Liver (tissue), 9 donors: ENCODE measurements around the gene C5. TPM values are rescaled to one million over a fixed set of nuclear protein-coding genes. Genes with fewer than 3 reads are reported as not detected.

ENCODE experiments used
- DNase-seq: peaks from one replicate; pipeline ENCODE4 v3.0.0-alpha.2; 2017; ENCODE audit warnings: low spot score
- H3K27ac ChIP-seq, 2 donors: one replicate each; pipeline ENCODE4 v1.7.0; 2013; ENCODE audit warnings: inconsistent platforms in 2 of 2, low read length in 2 of 2, control low read depth in 1 of 2, low read depth in 1 of 2, mild to moderate bottlenecking in 1 of 2
- H3K27me3 ChIP-seq, 4 donors: one replicate each; pipeline versions ENCODE4 v1.6.1 to v1.7.0; 2013; ENCODE audit warnings: low read length in 3 of 4, inconsistent platforms in 1 of 4, mild to moderate bottlenecking in 1 of 4, moderate library complexity in 1 of 4; ENCODE audit not compliant: control insufficient read depth in 4 of 4, insufficient read depth in 4 of 4
- H3K36me3 ChIP-seq, 4 donors: one replicate each; pipeline versions ENCODE4 v1.6.1 to v1.7.0; 2013; ENCODE audit warnings: low read length in 3 of 4, mild to moderate bottlenecking in 3 of 4, low read depth in 1 of 4, moderate library complexity in 1 of 4; ENCODE audit not compliant: control insufficient read depth in 4 of 4, insufficient read depth in 3 of 4
- H3K4me1 ChIP-seq, 4 donors: one replicate each; pipeline versions ENCODE4 v1.6.1 to v1.7.0; 2013; ENCODE audit warnings: low read length in 3 of 4, mild to moderate bottlenecking in 3 of 4, moderate library complexity in 1 of 4; ENCODE audit not compliant: control insufficient read depth in 4 of 4, insufficient read depth in 4 of 4
- H3K4me3 ChIP-seq, 3 donors: one replicate each; pipeline versions ENCODE4 v1.6.1 to v1.7.0; 2013; ENCODE audit warnings: low read length in 3 of 3, control low read depth in 1 of 3, low read depth in 1 of 3, mild to moderate bottlenecking in 1 of 3
- H3K9ac ChIP-seq, 2 donors: one replicate each; pipeline ENCODE4 v1.7.0; 2013; ENCODE audit warnings: low read length in 2 of 2, mild to moderate bottlenecking in 2 of 2, moderate library complexity in 2 of 2, control low read depth in 1 of 2, low read depth in 1 of 2
- H3K9me3 ChIP-seq, 4 donors: one replicate each; pipeline versions ENCODE4 v1.6.1 to v1.7.0; 2013; ENCODE audit warnings: low read length in 3 of 4; ENCODE audit not compliant: control insufficient read depth in 4 of 4
- ATF3 ChIP-seq: IDR thresholded peaks from 2 replicates; pipeline ENCODE4 v1.6.1; 2016; ENCODE audit warnings: antibody characterized with exemption
- CTCF ChIP-seq: fragments of 150-350 bp; IDR thresholded peaks from 2 replicates; pipeline ENCODE4 v1.5.1; 2017; ENCODE audit warnings: improper control_type of control experiment, low read depth, low read length; ENCODE audit not compliant: missing input control
- EGR1 ChIP-seq, 2 donors: IDR thresholded peaks; 2 replicates each; pipeline ENCODE4 v1.6.1; 2016 to 2018; ENCODE audit warnings: antibody characterized with exemption in 2 of 2, low read depth in 2 of 2
- FOXA1 ChIP-seq: IDR thresholded peaks from 2 replicates; pipeline ENCODE4 v1.6.1; 2016; ENCODE audit warnings: antibody characterized with exemption
- FOXA2 ChIP-seq: IDR thresholded peaks from 2 replicates; pipeline ENCODE4 v1.6.1; 2016; ENCODE audit warnings: antibody characterized with exemption
- GABPA ChIP-seq, 2 donors: IDR thresholded peaks in 1 of 2; conservative IDR thresholded peaks in 1 of 2; 2 replicates each; pipeline ENCODE4 v1.6.1; 2016; ENCODE audit warnings: antibody characterized with exemption in 2 of 2, mild to moderate bottlenecking in 1 of 2, moderate library complexity in 1 of 2
- HNF4A ChIP-seq, 2 donors: conservative IDR thresholded peaks; 2 replicates each; pipeline ENCODE4 v1.6.1; 2016; ENCODE audit warnings: antibody characterized with exemption in 2 of 2, mild to moderate bottlenecking in 2 of 2
- JUND ChIP-seq, 2 donors: IDR thresholded peaks; 2 replicates each; pipeline ENCODE4 v1.6.1; 2016; ENCODE audit warnings: antibody characterized with exemption in 2 of 2
- MAX ChIP-seq: IDR thresholded peaks from 2 replicates; pipeline ENCODE4 v1.6.1; 2016; ENCODE audit warnings: antibody characterized with exemption
- NR2F2 ChIP-seq: IDR thresholded peaks from 2 replicates; pipeline ENCODE4 v1.6.1; 2016; ENCODE audit warnings: antibody characterized with exemption
- RAD21 ChIP-seq, 2 donors: IDR thresholded peaks; 2 replicates each; pipeline ENCODE4 v1.6.1; 2016; ENCODE audit warnings: antibody characterized with exemption in 2 of 2, mild to moderate bottlenecking in 2 of 2
- RXRA ChIP-seq, 2 donors: IDR thresholded peaks; 2 replicates each; pipeline ENCODE4 v1.6.1; 2017 to 2018; ENCODE audit warnings: antibody characterized with exemption in 2 of 2, mild to moderate bottlenecking in 1 of 2
- SP1 ChIP-seq: IDR thresholded peaks from 2 replicates; pipeline ENCODE4 v1.6.1; 2018; ENCODE audit warnings: antibody characterized with exemption, mild to moderate bottlenecking
- TAF1 ChIP-seq: conservative IDR thresholded peaks from 2 replicates; pipeline ENCODE4 v1.6.1; 2016; ENCODE audit warnings: antibody characterized with exemption, mild to moderate bottlenecking
- YY1 ChIP-seq: IDR thresholded peaks from 2 replicates; pipeline ENCODE4 v1.6.1; 2016; ENCODE audit warnings: antibody characterized with exemption, mild to moderate bottlenecking
- ZBTB33 ChIP-seq: IDR thresholded peaks from 2 replicates; pipeline ENCODE4 v1.6.1; 2016; ENCODE audit warnings: antibody characterized with exemption
- WGBS: extraction: QIAGEN DNeasy Blood & Tissue Kit; methylation state at CpG from one replicate; pipeline ENCODE4 v1.1.7; 2013; 5-methylcytosine and 5-hydroxymethylcytosine counted together
- polyA plus RNA-seq, 2 donors: library from polyadenylated mRNA; stranded (reverse) in 1 of 2; unstranded in 1 of 2; fragments of 200-250 nt in 1 of 2; fragments of >200 nt in 1 of 2; fragmentation: Nextera tagmentation in 1 of 2; extraction: Ambion mirVana in 1 of 2; gene quantifications; one replicate each; pipeline versions ENCODE4 v1.2.1 to v1.2.3, GENCODE V29; 2013 to 2015
- total RNA-seq, 2 donors: library from RNA; depleted of rRNA; stranded (reverse); fragments of >200 nt; gene quantifications; one replicate each; pipeline ENCODE4 v1.2.3, GENCODE V29; 2014
- donor health status: healthy.
- donor health status: healthy.
- donor health status: healthy.
- donor health status: healthy.
- donor health status: healthy.

The C5 gene
- total and polyA plus RNA-seq, 4 donors: 127 to 485 (median 361) TPM

- TF ChIP-seq ATF3 (no peak), RXRA (IDR thresholded peaks at IDR 0.05) (no peak), YY1 (no peak), RAD21 (IDR thresholded peaks at IDR 0.05) (no peak), GABPA (IDR thresholded peaks at IDR 0.05 in 1 of 2, conservative IDR thresholded peaks at IDR 0.05 in 1 of 2) (no peak), EGR1 (IDR thresholded peaks at IDR 0.05; ENCODE audit: low read depth in 2 of 2) (no peak)
- DNase-seq: no peak
- WGBS: 76% methylated on average over 4 of the region's 4 CpGs
- H3K9me3 ChIP-seq: no peaks in the 10 kb centered on the region
- H3K27me3 ChIP-seq: no peaks in the 10 kb centered on the region
- H3K4me1 ChIP-seq: peaks cover 0 to 24% (median 16%) of the 10 kb centered on the region in 4 donors
- peak overlapping the region in 1 of 2 donors; percentile 15 for H3K27ac ChIP-seq
- no peaks in the 10 kb centered on the region for H3K36me3 ChIP-seq
- H3K4me3 ChIP-seq: no peak overlapping the region
- H3K9ac ChIP-seq: no peak overlapping the region
These were observed 105.6 kb downstream of the C5 start for GRCh38 chr9:120944434-120944843.

- TF ChIP-seq RXRA (IDR thresholded peaks at IDR 0.05) (peak in 1 of 2 donors; percentile 10), MAX (no peak), GABPA (IDR thresholded peaks at IDR 0.05 in 1 of 2, conservative IDR thresholded peaks at IDR 0.05 in 1 of 2) (no peak), YY1 (no peak), SP1 (no peak), JUND (IDR thresholded peaks at IDR 0.05) (no peak), ZBTB33 (no peak), CTCF (no peak), FOXA1 (no peak), HNF4A (conservative IDR thresholded peaks at IDR 0.05) (peak in 1 of 2 donors; percentile 12), FOXA2 (no peak), EGR1 (IDR thresholded peaks at IDR 0.05; ENCODE audit: low read depth in 2 of 2) (no peak), NR2F2 (peak; percentile 17), TAF1 (no peak)
- H3K9ac ChIP-seq: no peak overlapping the region
- no peak for DNase-seq
These were observed 107.7 kb downstream of the C5 start for GRCh38 chr9:120942186-120943001.

More at GRCh38 chr9:120942186-120943001, 107.7 kb downstream of the C5 start:
- no peak overlapping the region for H3K4me3 ChIP-seq
- no peaks in the 10 kb centered on the region for H3K36me3 ChIP-seq
- WGBS: 27% methylated on average over 8 of the region's 8 CpGs
- H3K4me1 ChIP-seq: peaks cover 0 to 33% (median 17%) of the 10 kb centered on the region in 4 donors
- peak overlapping the region; percentile 49 to 53 for H3K27ac ChIP-seq
- H3K9me3 ChIP-seq: no peaks in the 10 kb centered on the region
- no peaks in the 10 kb centered on the region for H3K27me3 ChIP-seq
